Natural killer cell treated with Interleukin-12 subunit alpha and Interleukin-12 subunit beta and Interleukin-15 and Interleukin-18, amount 100 ng/mL, for 72 hours (primary cell): ENCODE measurements around the gene CAPN13. TPM values are rescaled to one million over a fixed set of nuclear protein-coding genes. Genes with fewer than 3 reads are reported as not detected.

Experiments
- ATAC-seq, 2 donors: fragments of 150-1000 bp; cut with Tn5 transposase in 1 of 2; sonication (Bioruptor Pico), chemical (Tn5 transposase) in 1 of 2; 2 replicates each; pipeline ENCODE4 v1.10.0; 2021
- DNase-seq: peaks from one replicate; pipeline ENCODE4 v3.0.0; 2022; ENCODE audit warnings: low spot score
- H3K27ac Mint-ChIP-seq, 2 donors: 1 replicate in 1 of 2; 2 replicates in 1 of 2; pipeline ENCODE4 v1.8.0; 2022; ENCODE audit warnings: mixed read lengths in 2 of 2, mild to moderate bottlenecking in 1 of 2, moderate library complexity in 1 of 2
- H3K27me3 Mint-ChIP-seq, 2 donors: 1 replicate in 1 of 2; 2 replicates in 1 of 2; pipeline ENCODE4 v1.8.0; 2022; ENCODE audit warnings: mixed read lengths in 2 of 2
- H3K36me3 Mint-ChIP-seq: one replicate; pipeline ENCODE4 v1.8.0; 2022; ENCODE audit warnings: mixed read lengths
- H3K4me1 Mint-ChIP-seq, 2 donors: 1 replicate in 1 of 2; 2 replicates in 1 of 2; pipeline ENCODE4 v1.8.0; 2022; ENCODE audit warnings: low read depth in 2 of 2, mixed read lengths in 2 of 2, mild to moderate bottlenecking in 1 of 2
- H3K4me3 Mint-ChIP-seq: one replicate; pipeline ENCODE4 v1.8.0; 2022; ENCODE audit warnings: mixed read lengths
- H3K9me3 Mint-ChIP-seq: 2 replicates; pipeline ENCODE4 v1.8.0; 2022; ENCODE audit warnings: mixed read lengths
- total RNA-seq, 2 donors: library from RNA; stranded (reverse); gene quantifications; one replicate each; pipeline ENCODE4 v1.2.3, GENCODE V29; 2022

CAPN13 gene
- total RNA-seq, 2 donors from 2014 or later: not detected

GRCh38 chr2:30721241-30721640, 86.0 kb downstream of the CAPN13 start:
- Mint-ChIP-seq H3K9me3 (no peaks in the 10 kb centered on the region), H3K4me1 (no peaks in the 10 kb centered on the region), H3K27ac (no peak overlapping the region), H3K36me3 (no peaks in the 10 kb centered on the region), H3K27me3 (peaks cover 27 to 40% of the 10 kb centered on the region in 2 donors), H3K4me3 (no peak overlapping the region)
- ATAC-seq (no peak), DNase-seq (no peak)

GRCh38 chr2:30717081-30717650, 90.1 kb downstream of the CAPN13 start:
- peaks cover 8 to 12% of the 10 kb centered on the region in 2 donors for H3K4me1 Mint-ChIP-seq
- no peaks in the 10 kb centered on the region for H3K9me3 Mint-ChIP-seq
- no peaks in the 10 kb centered on the region for H3K36me3 Mint-ChIP-seq
- ATAC-seq (no peak), DNase-seq (no peak)
- no peak overlapping the region for H3K27ac Mint-ChIP-seq
- peaks cover 15 to 20% of the 10 kb centered on the region in 2 donors for H3K27me3 Mint-ChIP-seq
- no peak overlapping the region for H3K4me3 Mint-ChIP-seq

- Mint-ChIP-seq H3K9me3 (no peaks in the 10 kb centered on the region), H3K27me3 (peaks cover 15 to 20% of the 10 kb centered on the region in 2 donors), H3K36me3 (no peaks in the 10 kb centered on the region), H3K4me1 (peaks cover 8 to 16% of the 10 kb centered on the region in 2 donors), H3K4me3 (no peak overlapping the region), H3K27ac (no peak overlapping the region)
- no peak for DNase-seq
- no peak for ATAC-seq
These were observed 90.9 kb downstream of the CAPN13 start for GRCh38 chr2:30716123-30716900.

DNA sequence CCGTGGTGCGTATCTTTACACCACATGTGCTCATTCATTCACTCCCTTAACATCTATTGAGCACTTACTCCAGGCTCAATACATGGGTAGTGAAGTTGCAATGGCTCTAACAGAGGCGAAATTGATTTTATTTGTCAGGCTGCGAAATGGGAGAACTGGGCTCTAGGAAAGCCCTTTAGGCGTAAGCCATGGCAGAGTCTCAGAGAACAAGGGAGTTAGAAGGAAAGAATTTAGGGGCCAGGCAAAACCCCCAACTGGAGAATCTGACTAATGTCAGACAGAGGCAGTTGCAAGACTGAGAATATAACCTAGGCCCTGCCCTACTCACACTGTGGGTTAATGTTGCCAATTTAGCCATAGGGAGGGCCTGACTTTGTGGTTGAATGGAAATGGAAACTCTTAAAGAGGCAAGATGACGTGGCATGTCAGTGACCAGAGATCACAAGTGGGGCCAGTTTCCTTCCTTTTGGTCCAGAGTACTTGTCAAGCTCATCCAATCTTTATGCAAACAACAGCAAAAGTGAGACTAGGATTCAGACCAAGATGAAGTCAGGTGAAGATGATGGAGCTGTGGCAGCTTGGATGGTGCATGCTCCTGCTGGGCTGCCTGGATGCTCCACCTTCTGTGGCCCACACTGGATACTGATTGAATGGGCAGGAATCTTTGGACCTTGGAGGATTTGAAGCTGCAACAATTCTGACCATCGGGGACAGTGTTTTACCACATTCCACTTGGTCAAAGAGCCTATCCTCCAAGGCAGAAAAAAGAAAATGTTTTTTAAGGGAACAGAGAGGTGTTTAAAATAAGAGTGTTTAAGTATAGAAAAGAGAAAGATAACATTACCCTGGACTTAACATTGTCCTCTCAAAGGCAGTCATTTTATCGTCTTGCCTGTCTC, 92.2 kb downstream of the CAPN13 start:
- ATAC-seq (peak; percentile 70 to 72), DNase-seq (no peak)
- no peaks in the 10 kb centered on the region for H3K9me3 Mint-ChIP-seq
- no peak overlapping the region for H3K4me3 Mint-ChIP-seq
- H3K27me3 Mint-ChIP-seq: peaks cover 12 to 14% of the 10 kb centered on the region in 2 donors
- H3K36me3 Mint-ChIP-seq: no peaks in the 10 kb centered on the region
- peaks cover 8 to 16% of the 10 kb centered on the region in 2 donors for H3K4me1 Mint-ChIP-seq
- H3K27ac Mint-ChIP-seq: peak overlapping the region; percentile 13 to 66

DNA sequence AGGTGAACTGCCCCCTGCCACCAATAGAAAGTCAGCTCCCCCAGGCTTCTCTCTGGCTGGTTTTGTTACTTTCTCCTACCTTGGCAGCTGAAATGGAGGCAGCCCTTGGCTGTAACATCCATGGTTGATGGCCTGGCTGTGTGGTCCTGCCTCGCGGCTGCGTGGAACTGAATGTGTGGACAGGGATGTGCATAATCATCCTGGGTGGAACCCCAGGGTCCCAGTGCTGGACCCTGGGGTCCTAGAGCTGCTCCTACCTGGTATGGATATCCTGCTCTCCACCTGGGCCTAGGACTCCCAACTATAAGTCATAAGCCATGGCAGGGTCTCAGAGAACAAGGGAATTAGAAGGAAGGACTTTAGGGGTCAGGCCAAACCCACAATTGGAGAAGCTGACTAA, 93.5 kb downstream of the CAPN13 start:
- H3K36me3 Mint-ChIP-seq: no peaks in the 10 kb centered on the region
- H3K27me3 Mint-ChIP-seq: peaks cover 7% of the 10 kb centered on the region in 2 donors
- H3K27ac Mint-ChIP-seq: no peak overlapping the region
- ATAC-seq (no peak), DNase-seq (no peak)
- H3K4me1 Mint-ChIP-seq: peaks cover 8 to 16% of the 10 kb centered on the region in 2 donors
- H3K4me3 Mint-ChIP-seq: no peak overlapping the region
- no peaks in the 10 kb centered on the region for H3K9me3 Mint-ChIP-seq

DNA sequence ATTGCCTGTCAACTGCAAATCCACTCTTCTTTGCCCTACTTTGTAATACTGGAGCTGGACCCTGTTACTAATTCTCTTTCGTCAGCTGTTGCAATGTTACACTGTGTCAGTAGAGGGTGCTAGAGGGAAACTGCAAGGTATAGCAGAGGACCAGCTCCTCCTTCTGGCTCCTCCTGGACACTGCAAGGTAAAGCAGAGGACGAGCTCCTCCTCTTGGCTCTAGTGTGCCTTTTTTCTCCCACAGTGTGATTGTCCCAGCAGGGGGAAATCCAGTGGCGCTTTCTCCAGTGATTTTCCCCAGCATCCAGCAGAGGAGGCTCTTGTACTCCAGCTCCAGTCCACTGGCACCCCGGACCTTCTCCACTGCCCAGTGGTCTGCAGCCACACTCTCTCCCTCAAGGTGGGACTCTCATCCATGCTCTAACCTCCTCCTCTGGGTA, 95.6 kb downstream of the CAPN13 start:
- peaks cover 0 to under 1% of the 10 kb centered on the region in 2 donors for H3K27me3 Mint-ChIP-seq
- H3K4me1 Mint-ChIP-seq: peaks cover 13 to 21% of the 10 kb centered on the region in 2 donors
- ATAC-seq: peak; percentile 85 to 89
- H3K9me3 Mint-ChIP-seq: no peaks in the 10 kb centered on the region
- H3K27ac Mint-ChIP-seq: no peak overlapping the region
- no peaks in the 10 kb centered on the region for H3K36me3 Mint-ChIP-seq
- H3K4me3 Mint-ChIP-seq: no peak overlapping the region
- DNase-seq: peak; percentile 83

DNA sequence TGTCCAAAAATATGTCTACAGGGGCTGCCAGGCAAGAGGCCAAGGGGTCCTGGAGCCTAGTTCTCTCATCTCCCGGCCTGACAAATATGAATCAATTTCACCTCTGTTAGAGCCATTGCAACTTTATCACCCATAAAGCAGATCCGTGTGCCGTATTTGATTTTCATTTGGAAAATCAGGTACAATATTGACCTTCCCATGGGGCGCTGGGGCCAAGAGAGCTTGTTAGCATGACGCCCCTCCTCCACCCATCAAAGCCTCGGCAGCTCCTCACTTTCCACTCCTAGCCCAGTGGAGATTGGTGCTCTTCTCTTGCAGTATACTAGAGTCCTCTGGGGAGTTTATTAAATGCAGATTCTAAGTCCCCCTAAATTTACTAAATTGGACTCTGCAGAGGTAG, 96.8 kb downstream of the CAPN13 start:
- no peak overlapping the region for H3K27ac Mint-ChIP-seq
- H3K27me3 Mint-ChIP-seq: no peaks in the 10 kb centered on the region
- no peak overlapping the region for H3K4me3 Mint-ChIP-seq
- H3K4me1 Mint-ChIP-seq: peaks cover 13 to 25% of the 10 kb centered on the region in 2 donors
- ATAC-seq: no peak
- no peak for DNase-seq
- no peaks in the 10 kb centered on the region for H3K9me3 Mint-ChIP-seq
- no peaks in the 10 kb centered on the region for H3K36me3 Mint-ChIP-seq

DNA sequence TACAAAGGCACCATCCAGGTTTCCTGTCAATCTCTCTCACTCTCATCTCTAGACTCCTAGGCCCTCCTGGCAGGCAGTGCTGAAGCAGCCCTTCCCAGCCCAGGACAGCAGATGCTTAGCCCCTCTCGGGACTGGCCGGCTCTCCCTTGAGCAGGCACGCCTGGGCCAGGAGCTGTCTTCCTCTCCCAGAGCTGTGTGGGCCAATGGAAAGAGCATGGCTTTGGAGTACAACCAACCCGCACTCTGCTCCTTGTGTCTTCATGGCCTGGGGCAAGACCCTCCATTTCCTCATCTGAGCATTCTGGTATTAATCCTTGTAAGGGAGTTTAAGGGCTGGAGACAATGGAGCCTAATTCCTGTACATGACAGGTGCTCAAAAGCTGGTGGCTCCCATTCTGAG, 97.2 kb downstream of the CAPN13 start:
- no peaks in the 10 kb centered on the region for H3K9me3 Mint-ChIP-seq
- no peak overlapping the region for H3K27ac Mint-ChIP-seq
- H3K36me3 Mint-ChIP-seq: no peaks in the 10 kb centered on the region
- H3K4me3 Mint-ChIP-seq: no peak overlapping the region
- no peaks in the 10 kb centered on the region for H3K27me3 Mint-ChIP-seq
- DNase-seq: no peak
- H3K4me1 Mint-ChIP-seq: peaks cover 9 to 21% of the 10 kb centered on the region in 2 donors
- ATAC-seq: no peak

- Mint-ChIP-seq H3K27me3 (no peaks in the 10 kb centered on the region), H3K4me1 (peaks cover 5 to 17% of the 10 kb centered on the region in 2 donors), H3K9me3 (no peaks in the 10 kb centered on the region), H3K36me3 (no peaks in the 10 kb centered on the region), H3K4me3 (no peak overlapping the region), H3K27ac (no peak overlapping the region)
- ATAC-seq (no peak), DNase-seq (no peak)
These were observed 97.7 kb downstream of the CAPN13 start for GRCh38 chr2:30709516-30709915.

DNA sequence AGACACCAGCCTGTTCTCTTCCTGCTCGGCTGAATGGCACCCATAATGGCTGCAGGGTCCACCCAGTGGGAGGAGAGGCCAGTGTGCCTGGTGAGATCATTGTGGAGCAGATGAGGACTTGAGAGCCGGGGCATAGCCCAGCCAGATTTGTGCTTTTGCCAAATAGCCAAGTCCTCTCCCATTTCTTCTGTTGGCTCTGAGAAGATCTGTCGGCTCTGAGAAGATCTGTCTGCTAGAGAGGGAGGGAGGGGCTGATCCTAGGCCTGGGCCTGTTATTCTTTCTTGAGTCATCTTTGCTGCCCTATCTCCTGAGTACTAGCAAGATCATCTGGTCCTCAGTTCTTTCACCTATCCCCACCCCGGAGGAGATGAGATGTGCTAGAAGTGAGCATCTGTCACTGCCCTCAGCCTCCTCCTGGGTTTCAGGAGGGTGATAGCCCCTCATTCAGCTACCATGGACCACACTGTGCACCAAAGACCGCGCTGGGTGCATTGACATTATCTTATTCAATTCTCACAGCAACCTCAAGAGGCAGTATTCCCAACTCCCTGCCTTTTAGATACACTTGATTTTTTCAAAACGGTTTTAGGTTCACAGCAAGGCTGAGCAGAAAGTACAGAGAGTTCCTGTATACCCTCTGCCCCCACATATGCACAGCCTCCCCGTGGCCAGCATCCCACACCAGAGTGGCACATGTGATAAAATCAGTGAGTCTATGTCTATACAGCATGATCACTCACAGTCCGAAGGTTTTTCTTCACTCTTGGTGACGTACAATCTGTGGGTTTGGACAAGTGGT, 98.6 kb downstream of the CAPN13 start:
- ATAC-seq (no peak), DNase-seq (no peak)
- Mint-ChIP-seq H3K4me1 (peaks cover 5 to 13% of the 10 kb centered on the region in 2 donors), H3K36me3 (no peaks in the 10 kb centered on the region), H3K27ac (no peak overlapping the region), H3K27me3 (peaks cover 0 to 7% of the 10 kb centered on the region in 2 donors), H3K9me3 (no peaks in the 10 kb centered on the region), H3K4me3 (no peak overlapping the region)

GRCh38 chr2:30707304-30707903, 99.8 kb downstream of the CAPN13 start:
- peaks cover 5 to 24% of the 10 kb centered on the region in 2 donors for H3K4me1 Mint-ChIP-seq
- no peak for ATAC-seq
- peaks cover 9% of the 10 kb centered on the region for H3K9me3 Mint-ChIP-seq
- H3K4me3 Mint-ChIP-seq: no peak overlapping the region
- H3K27ac Mint-ChIP-seq: peak overlapping the region in 1 of 2 donors; percentile 86
- peaks cover 0 to 8% of the 10 kb centered on the region in 2 donors for H3K27me3 Mint-ChIP-seq
- H3K36me3 Mint-ChIP-seq: peaks cover 4% of the 10 kb centered on the region
- DNase-seq: no peak

GRCh38 chr2:30706534-30707303, 100.5 kb downstream of the CAPN13 start:
- Mint-ChIP-seq H3K27ac (peak overlapping the region in 1 of 2 donors; percentile 86), H3K36me3 (peaks cover 11% of the 10 kb centered on the region), H3K27me3 (peaks cover 4 to 15% of the 10 kb centered on the region in 2 donors), H3K9me3 (peaks cover 14% of the 10 kb centered on the region), H3K4me1 (peaks cover 5 to 23% of the 10 kb centered on the region in 2 donors), H3K4me3 (no peak overlapping the region)
- DNase-seq (peak; percentile 80), ATAC-seq (peak; percentile 72 to 77)
